Measurements from ENCODE around the gene STAT3.
"Not testable (repeated sequence)": the region's sequence is repeated elsewhere in the genome, so short reads cannot be mapped to it uniquely, and the experiment has no call there.

The STAT3 gene

GRCh38 chr17:42372142-42372541 is 16.1 kb downstream of the STAT3 start:
- Histone ChIP-seq H2AFZ (ENCODE audit: low read depth) (no peak overlapping the region), H3K4me3 (IDR thresholded peaks at IDR 0.05; ENCODE audit: insufficient read depth, low read depth, low read length) (no peak overlapping the region), H3K36me3 (ENCODE audit: insufficient read depth) (no peaks in the 10 kb centered on the region), H3K79me2 (ENCODE audit: insufficient read depth, low read depth) (peaks cover 1% of the 10 kb centered on the region; the same call in 1 of the 2 replicates), H3K27ac (no peak overlapping the region), H4K20me1 (ENCODE audit: insufficient read depth) (no peaks in the 10 kb centered on the region), H3K4me1 (ENCODE audit: low read depth, poor library complexity, severe bottlenecking) (peaks cover 5% of the 10 kb centered on the region), H3K4me2 (no peak overlapping the region), H3K27me3 (ENCODE audit: insufficient read depth, low read depth) (no peaks in the 10 kb centered on the region), H3K9ac (no peak overlapping the region)
- no peak for TF ChIP-seq CTCF (conservative IDR thresholded peaks at IDR 0.05; ENCODE audit: low read depth, low read length)

DNA sequence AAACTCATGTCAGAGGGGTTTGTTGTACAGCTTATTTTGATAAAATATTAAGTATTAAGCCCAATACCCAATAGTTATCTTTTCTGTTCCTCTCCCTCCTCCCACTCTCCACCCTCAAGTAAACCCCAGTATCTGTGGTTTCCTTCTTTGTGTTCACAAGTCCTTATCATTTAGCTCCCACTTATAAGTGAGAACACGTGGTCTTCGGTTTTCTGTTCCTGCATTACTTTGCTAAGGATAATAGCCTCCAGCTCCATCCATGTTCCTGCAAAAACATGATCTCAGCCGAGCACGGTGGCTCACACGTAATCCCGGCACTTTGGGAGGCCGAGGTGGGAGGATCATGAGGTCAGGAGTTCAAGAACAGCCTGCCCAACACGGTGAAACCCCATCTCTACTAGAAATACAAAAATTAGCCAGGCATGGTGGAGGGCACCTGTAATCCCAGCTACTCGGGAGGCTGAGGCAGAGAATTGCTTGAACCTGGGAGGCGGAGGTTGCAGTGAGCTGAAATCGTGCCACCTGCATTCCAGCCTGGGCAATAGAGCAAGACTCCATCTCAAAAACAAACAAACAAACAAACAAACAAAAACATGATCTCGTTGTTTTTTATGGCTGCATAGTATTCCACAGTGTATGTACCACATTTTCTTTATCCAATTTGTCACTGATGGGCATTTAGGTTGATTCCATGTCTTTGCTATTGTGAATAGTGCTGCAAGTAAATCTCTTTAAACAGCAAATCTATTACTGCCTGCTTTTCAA is 19.3 kb downstream of the STAT3 start:
- H3K4me1 ChIP-seq (ENCODE audit: low read depth, poor library complexity, severe bottlenecking); H3K27me3 ChIP-seq (ENCODE audit: insufficient read depth, low read depth); H2AFZ ChIP-seq (ENCODE audit: low read depth); H3K9ac ChIP-seq; H3K27ac ChIP-seq; H3K79me2 ChIP-seq (ENCODE audit: insufficient read depth, low read depth); H3K4me2 ChIP-seq; H3K36me3 ChIP-seq (ENCODE audit: insufficient read depth); H4K20me1 ChIP-seq (ENCODE audit: insufficient read depth); H3K4me3 ChIP-seq (IDR thresholded peaks at IDR 0.05; ENCODE audit: insufficient read depth, low read depth, low read length): not testable (repeated sequence)

DNA sequence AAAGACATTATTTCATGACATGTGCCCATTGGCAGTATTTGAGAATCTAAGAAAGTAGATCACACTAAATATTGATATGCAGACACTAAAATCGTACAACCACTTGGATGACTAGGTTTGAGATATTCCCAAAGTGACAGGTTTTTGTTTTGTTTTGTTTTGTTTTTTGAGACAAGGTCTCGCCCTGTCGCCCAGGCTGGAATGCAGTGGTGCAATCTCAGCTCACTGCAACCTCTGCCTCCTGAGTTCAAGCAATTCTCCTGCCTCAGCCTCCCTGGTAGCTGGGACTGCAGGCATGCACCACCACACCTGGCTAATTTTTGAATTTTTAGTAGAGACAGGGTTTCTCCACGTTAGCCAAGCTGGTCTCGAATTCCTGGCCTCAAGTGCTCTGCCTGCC is 19.9 kb downstream of the STAT3 start:
- not testable (repeated sequence) for H2AFZ ChIP-seq (ENCODE audit: low read depth); H4K20me1 ChIP-seq (ENCODE audit: insufficient read depth); H3K27me3 ChIP-seq (ENCODE audit: insufficient read depth, low read depth); H3K36me3 ChIP-seq (ENCODE audit: insufficient read depth); H3K4me1 ChIP-seq (ENCODE audit: low read depth, poor library complexity, severe bottlenecking); H3K4me2 ChIP-seq; H3K4me3 ChIP-seq (IDR thresholded peaks at IDR 0.05; ENCODE audit: insufficient read depth, low read depth, low read length); H3K9ac ChIP-seq; H3K79me2 ChIP-seq (ENCODE audit: insufficient read depth, low read depth); H3K27ac ChIP-seq

- H3K4me3 ChIP-seq (IDR thresholded peaks at IDR 0.05; ENCODE audit: insufficient read depth, low read depth, low read length); H3K36me3 ChIP-seq (ENCODE audit: insufficient read depth); H3K27me3 ChIP-seq (ENCODE audit: insufficient read depth, low read depth); H3K4me2 ChIP-seq; H3K79me2 ChIP-seq (ENCODE audit: insufficient read depth, low read depth); H2AFZ ChIP-seq (ENCODE audit: low read depth); H3K9ac ChIP-seq; H3K27ac ChIP-seq; H3K4me1 ChIP-seq (ENCODE audit: low read depth, poor library complexity, severe bottlenecking); H4K20me1 ChIP-seq (ENCODE audit: insufficient read depth): not testable (repeated sequence)
Observed at GRCh38 chr17:42366176-42367023, 21.8 kb downstream of the STAT3 start.

- H3K4me3 ChIP-seq (IDR thresholded peaks at IDR 0.05; ENCODE audit: insufficient read depth, low read depth, low read length) = no peak overlapping the region
- H3K4me2 ChIP-seq = no peak overlapping the region
- H2AFZ ChIP-seq (ENCODE audit: low read depth) = no peak overlapping the region
- no peaks in the 10 kb centered on the region for H3K27me3 ChIP-seq (ENCODE audit: insufficient read depth, low read depth)
- H3K4me1 ChIP-seq (ENCODE audit: low read depth, poor library complexity, severe bottlenecking) = no peaks in the 10 kb centered on the region
- H4K20me1 ChIP-seq (ENCODE audit: insufficient read depth) = no peaks in the 10 kb centered on the region
- H3K79me2 ChIP-seq (ENCODE audit: insufficient read depth, low read depth) = peaks cover 9% of the 10 kb centered on the region; the same call in 1 of the 2 replicates
- H3K27ac ChIP-seq = no peak overlapping the region
- H3K9ac ChIP-seq = no peak overlapping the region
- no peaks in the 10 kb centered on the region for H3K36me3 ChIP-seq (ENCODE audit: insufficient read depth)
- no peak for TF ChIP-seq CTCF (conservative IDR thresholded peaks at IDR 0.05; ENCODE audit: low read depth, low read length)
Observed at GRCh38 chr17:42365136-42365535, 23.1 kb downstream of the STAT3 start.
